ENCODE measurements around the gene SH3BP2.

The SH3BP2 gene

GRCh38 chr4:2888886-2889285 is 96.0 kb downstream of the SH3BP2 start:
- peaks cover 20% of the 10 kb centered on the region for H3K4me1 ChIP-seq
- H3K36me3 ChIP-seq = peaks cover 23% of the 10 kb centered on the region
- no peak overlapping the region for H3K4me3 ChIP-seq (ENCODE audit: low read depth, low read length)
- no peak for DNase-seq
- no peaks in the 10 kb centered on the region for H3K27me3 ChIP-seq
- TF ChIP-seq, protein P1, sequence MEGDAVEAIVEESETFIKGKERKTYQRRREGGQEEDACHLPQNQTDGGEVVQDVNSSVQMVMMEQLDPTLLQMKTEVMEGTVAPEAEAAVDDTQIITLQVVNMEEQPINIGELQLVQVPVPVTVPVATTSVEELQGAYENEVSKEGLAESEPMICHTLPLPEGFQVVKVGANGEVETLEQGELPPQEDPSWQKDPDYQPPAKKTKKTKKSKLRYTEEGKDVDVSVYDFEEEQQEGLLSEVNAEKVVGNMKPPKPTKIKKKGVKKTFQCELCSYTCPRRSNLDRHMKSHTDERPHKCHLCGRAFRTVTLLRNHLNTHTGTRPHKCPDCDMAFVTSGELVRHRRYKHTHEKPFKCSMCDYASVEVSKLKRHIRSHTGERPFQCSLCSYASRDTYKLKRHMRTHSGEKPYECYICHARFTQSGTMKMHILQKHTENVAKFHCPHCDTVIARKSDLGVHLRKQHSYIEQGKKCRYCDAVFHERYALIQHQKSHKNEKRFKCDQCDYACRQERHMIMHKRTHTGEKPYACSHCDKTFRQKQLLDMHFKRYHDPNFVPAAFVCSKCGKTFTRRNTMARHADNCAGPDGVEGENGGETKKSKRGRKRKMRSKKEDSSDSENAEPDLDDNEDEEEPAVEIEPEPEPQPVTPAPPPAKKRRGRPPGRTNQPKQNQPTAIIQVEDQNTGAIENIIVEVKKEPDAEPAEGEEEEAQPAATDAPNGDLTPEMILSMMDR (IDR thresholded peaks at IDR 0.05; ENCODE audit: low read depth, low read length) = no peak
- no peaks in the 10 kb centered on the region for H3K9me3 ChIP-seq
